22Rv1 (cell line): Measurements from ENCODE around the gene NRXN3.

Source experiments
- CTCF ChIP-seq: fragments of 450-650 bp; IDR thresholded peaks from 2 replicates; pipeline ENCODE4 v1.5.1; 2017; ENCODE audit warnings: mild to moderate bottlenecking
- ZFX ChIP-seq: fragments of 450-650 bp; IDR thresholded peaks from 2 replicates; pipeline ENCODE4 v1.6.1; 2017; ENCODE audit warnings: antibody characterized with exemption, borderline replicate concordance

- TF ChIP-seq CTCF = no peak
- no peak for TF ChIP-seq ZFX
These were observed at the start of gene NRXN3 for GRCh38 chr14:78170203-78170602.
